Heart right ventricle (tissue), 16 donors: Measurements from ENCODE around the gene AGPAT3. TPM values are rescaled to one million over a fixed set of nuclear protein-coding genes. Genes with fewer than 3 reads are reported as not detected.
A peak's percentile ranks its signal among the peaks of the same experiment; 100 is the strongest.

Experiments used
- ATAC-seq, 8 donors: fragments of 200-7000 bp; cut with Tn5 transposase; one replicate each; pipeline ENCODE4 v1.9.1; 2020; ENCODE audit warnings: mild to moderate bottlenecking in 8 of 8, moderate library complexity in 8 of 8, moderate number of reproducible peaks in 1 of 8
- DNase-seq, 2 donors: peaks; one replicate each; pipeline ENCODE4 v3.0.0-alpha.2; 2020
- H3K27ac ChIP-seq, 10 donors: fragments of 200-600 bp; sonication (generic) in 2 of 10; one replicate each; pipeline versions ENCODE4 v1.5.0 to v1.8.0; 2020 to 2022; ENCODE audit warnings: mild to moderate bottlenecking in 3 of 10
- H3K27me3 ChIP-seq, 7 donors: fragments of 200-600 bp; one replicate each; pipeline ENCODE4 v1.8.0; 2021 to 2022; ENCODE audit warnings: mild to moderate bottlenecking in 2 of 7
- H3K36me3 ChIP-seq, 9 donors: fragments of 200-600 bp; sonication (generic) in 1 of 9; one replicate each; pipeline versions ENCODE4 v1.5.0 to v1.8.0; 2020 to 2022; ENCODE audit warnings: mild to moderate bottlenecking in 2 of 9
- H3K4me1 ChIP-seq, 9 donors: fragments of 200-600 bp; sonication (generic) in 1 of 9; one replicate each; pipeline versions ENCODE4 v1.5.0 to v1.8.0; 2020 to 2022; ENCODE audit warnings: mild to moderate bottlenecking in 4 of 9
- H3K4me3 ChIP-seq, 10 donors: fragments of 200-600 bp; sonication (generic) in 2 of 10; one replicate each; pipeline versions ENCODE4 v1.5.0 to v1.8.0; 2020 to 2022; ENCODE audit warnings: mild to moderate bottlenecking in 7 of 10, moderate library complexity in 2 of 10
- H3K9me3 ChIP-seq, 11 donors: fragments of 200-600 bp in 10 of 11; sonication (generic) in 2 of 11; one replicate each; pipeline versions ENCODE4 v1.5.0 to v1.8.0; 2013 to 2022; ENCODE audit warnings: mild to moderate bottlenecking in 2 of 11, control low read depth in 1 of 11, moderate library complexity in 1 of 11
- CTCF ChIP-seq, 9 donors: fragments of 200-600 bp; sonication (generic) in 2 of 9; IDR thresholded peaks; one replicate each; pipeline versions ENCODE4 v1.5.0 to v1.8.0; 2021 to 2022; ENCODE audit warnings: antibody characterized with exemption in 9 of 9, mild to moderate bottlenecking in 5 of 9, moderate library complexity in 1 of 9
- whole genome bisulfite sequencing, 2 donors: extraction: QIAGEN DNeasy Blood & Tissue Kit; methylation state at CpG; one replicate each; pipeline ENCODE4 v1.1.7; 2013; ENCODE audit warnings: inconsistent platforms in 1 of 2; 5-methylcytosine and 5-hydroxymethylcytosine counted together
- intact Hi-C, 10 donors: fragments of 100-400 bp; cut with DNase I; formaldehyde crosslinking; loops; one replicate each; pipeline versions ENCODE4 v1.11.1 to v1.14.2; 2022
- polyA plus RNA-seq, 2 donors: library from polyadenylated mRNA; stranded (reverse); fragments of 200-250 nt; gene quantifications; one replicate each; pipeline ENCODE4 v1.2.3, GENCODE V29; 2013
- total RNA-seq, 10 donors: library from RNA; stranded (reverse); fragmentation: NEBNext Ultra II Directional in 3 of 10; extraction: Animal tissue kit (Norgen Biotek cat#: 25700) in 3 of 10; gene quantifications; one replicate each; pipeline versions ENCODE4 v1.2.1 to v1.2.4, GENCODE V29; 2021 to 2023
- donor health status: Arrhythmogenic right ventricular cardiomyopathy.
- donor health status: ischemic (EF 13 %, LVEDD 7.1; RV severe dilation, severe dysfunction).
- donor health status: healthy with polysubstance abuse.
- donor health status: DM: no; HTN: yes; CAD: no.
- donor health status: DM: no; HTN: no; CAD: no.
- donor health status: ischemic (EF 25% LVEDD 6.9; RV normal size, moderate dysfunction).
- donor health status: ischemic (EF 25% LVEDD 5.7; RV mildly dilated, moderate dysfunction).
- donor health status: healthy.
- donor health status: DM: yes; HTN: yes; CAD: no.
- donor health status: Ischemic cardiomyopathy.
- donor health status: ischemic (EF 35%, LVEDD 5.7; RV mildly dilated, moderate dysfunction).
- donor health status: nonischemic (EF 11% LVEDD 7.7; RV severe dilation, severe dysfunction).
- donor health status: DM: yes; HTN: yes; CAD: no.
- donor health status: PGD.
- donor health status: ischemic (EF 29% LVEDD 5.4; RV normal size, mild dysfunction).
- donor health status: nonischemic (EF 23%, LVEDD 6.1; RV moderate dilation, normal function).

AGPAT3 gene
- total and polyA plus RNA-seq, 12 donors, result 19.7 to 110 (median 65.6) TPM

GRCh38 chr21:43934116-43934515 lies 69.1 kb downstream of the AGPAT3 start:
- intact Hi-C loops, result loop anchor here in 6 of 10 donors (5.0 to 10.0 kb wide), 3 partner anchors 61 to 119 kb away; partner anchors contain the start of gene AGPAT3 (in 1 of the 6)
- Histone ChIP-seq H3K4me1 (peaks cover 11 to 53% (median 42%) of the 10 kb centered on the region in 9 donors), H3K9me3 (peaks cover 0 to 5% (median 0%) of the 10 kb centered on the region in 11 donors), H3K36me3 (no peaks in the 10 kb centered on the region), H3K27me3 (no peaks in the 10 kb centered on the region), H3K27ac (no peak overlapping the region), H3K4me3 (no peak overlapping the region)
- ATAC-seq (no peak), DNase-seq (no peak)
- 92 to 93% methylated on average over 15 of the region's 15 CpGs for WGBS, 2 donors
- no peak for TF ChIP-seq CTCF (IDR thresholded peaks at IDR 0.05)

- ATAC-seq, result no peak
- H3K4me1 ChIP-seq, result peaks cover 7 to 53% (median 39%) of the 10 kb centered on the region in 9 donors
- H3K27ac ChIP-seq, result peak overlapping the region in 2 of 10 donors; percentile 62 to 65
- H3K4me3 ChIP-seq, result no peak overlapping the region
- peaks cover 0 to 5% (median 0%) of the 10 kb centered on the region in 11 donors for H3K9me3 ChIP-seq
- intact Hi-C loops, result loop anchor here in 9 of 10 donors (5.0 to 10.0 kb wide), 5 partner anchors 60 to 123 kb away; partner anchors contain the start of gene AGPAT3 (in 4 of the 9)
- TF ChIP-seq CTCF (IDR thresholded peaks at IDR 0.05), result no peak
- H3K36me3 ChIP-seq, result peaks cover 0 to 6% (median 0%) of the 10 kb centered on the region in 9 donors
- WGBS, 2 donors, result 95 to 96% methylated on average over 41 of the region's 41 CpGs
- no peaks in the 10 kb centered on the region for H3K27me3 ChIP-seq
- DNase-seq, result no peak
Measured at GRCh38 chr21:43934716-43935705, 70.0 kb downstream of the AGPAT3 start.

- no peak for TF ChIP-seq CTCF (IDR thresholded peaks at IDR 0.05)
- Histone ChIP-seq H3K36me3 (peaks cover 0 to 13% (median 0%) of the 10 kb centered on the region in 9 donors), H3K27ac (peak overlapping the region in 6 of 10 donors; percentile 39 to 72 (median 60)), H3K4me3 (no peak overlapping the region), H3K27me3 (no peaks in the 10 kb centered on the region), H3K4me1 (peaks cover 5 to 46% (median 32%) of the 10 kb centered on the region in 9 donors), H3K9me3 (peaks cover 0 to 5% (median 0%) of the 10 kb centered on the region in 11 donors)
- WGBS, 2 donors, result 74 to 77% methylated on average over 15 of the region's 15 CpGs
- no peak for ATAC-seq
- intact Hi-C loops, result loop anchor here in 8 of 10 donors (5.0 to 10.0 kb wide), 5 partner anchors 59 to 123 kb away; partner anchors contain the start of gene AGPAT3 (in 3 of the 8)
- DNase-seq, result no peak
Measured at GRCh38 chr21:43935711-43936110, 70.7 kb downstream of the AGPAT3 start.
